GM19397 (cell line): ENCODE results near the gene NLRP7.
"Not testable (repeated sequence)": the region's sequence is repeated elsewhere in the genome, so short reads cannot be mapped to it uniquely, and the experiment has no call there.

Source experiments
- ATAC-seq: cut with Tn5 transposase; IDR thresholded peaks from one replicate; pipeline ENCODE4 v1.9.1; 2021; ENCODE audit warnings: mild to moderate bottlenecking, moderate library complexity; ENCODE audit not compliant: unreplicated experiment

NLRP7 gene

GRCh38 chr19:54947381-54947780 lies at the start of gene NLRP7:
Gene NLRP7, minus strand, starts transcription at chr19:54947530.
- ATAC-seq: no peak

- no peak for ATAC-seq
Observed at GRCh38 chr19:54995561-54995960, 48.2 kb upstream of the NLRP7 start.

GRCh38 chr19:54989531-54989930 lies 42.2 kb upstream of the NLRP7 start:
- not testable (repeated sequence) for ATAC-seq

- ATAC-seq: not testable (repeated sequence)
Observed at GRCh38 chr19:54982562-54982961, 35.2 kb upstream of the NLRP7 start.

- ATAC-seq: not testable (repeated sequence)
Observed at GRCh38 chr19:54973229-54974090, 26.1 kb upstream of the NLRP7 start.

- not testable (repeated sequence) for ATAC-seq
Observed at GRCh38 chr19:54971446-54971845, 24.1 kb upstream of the NLRP7 start.

- ATAC-seq: no peak
Observed at GRCh38 chr19:54969647-54970046, 22.3 kb upstream of the NLRP7 start.

- no peak for ATAC-seq
Observed at GRCh38 chr19:54967611-54968010, 20.3 kb upstream of the NLRP7 start.

- ATAC-seq: not testable (repeated sequence)
Observed at GRCh38 chr19:54965055-54965454, 17.7 kb upstream of the NLRP7 start.

- ATAC-seq: no peak
Observed at GRCh38 chr19:54959840-54960239, 12.5 kb upstream of the NLRP7 start.

- ATAC-seq: no peak
Observed at GRCh38 chr19:54955376-54955775, 8.0 kb upstream of the NLRP7 start.

GRCh38 chr19:54953345-54953713 lies 6.0 kb upstream of the NLRP7 start:
- ATAC-seq: not testable (repeated sequence)

GRCh38 chr19:54952591-54953344 lies 5.4 kb upstream of the NLRP7 start:
- no peak for ATAC-seq

GRCh38 chr19:54950580-54950979 lies 3.2 kb upstream of the NLRP7 start:
- not testable (repeated sequence) for ATAC-seq

GRCh38 chr19:54949412-54949811 lies 2.1 kb upstream of the NLRP7 start:
- no peak for ATAC-seq

GRCh38 chr19:54943772-54944361 lies 3.5 kb downstream of the NLRP7 start:
- not testable (repeated sequence) for ATAC-seq

- not testable (repeated sequence) for ATAC-seq
Observed at GRCh38 chr19:54939538-54939937, 7.8 kb downstream of the NLRP7 start.

- ATAC-seq: no peak
Observed at GRCh38 chr19:54938906-54939305, 8.4 kb downstream of the NLRP7 start.

GRCh38 chr19:54937926-54938325 lies 9.4 kb downstream of the NLRP7 start:
- ATAC-seq: no peak

GRCh38 chr19:54928299-54928698 lies 19.0 kb downstream of the NLRP7 start:
- ATAC-seq: no peak

GRCh38 chr19:54923276-54923675 lies 24.1 kb downstream of the NLRP7 start:
- ATAC-seq: no peak

GRCh38 chr19:54921082-54921481 lies 26.2 kb downstream of the NLRP7 start:
- no peak for ATAC-seq
